ENCODE measurements around the gene SERPINB6. TPM values are rescaled to one million over a fixed set of nuclear protein-coding genes. Genes with fewer than 3 reads are reported as not detected.

Gene SERPINB6
- total and polyA plus RNA-seq, 9 of the 15 experiments (the other 6 are each of a cell fraction or from before 2014, with no cell fraction given), result 86.6 to 211 (median 143) TPM

GRCh38 chr6:2971420-2972218, at the start of gene SERPINB6 (continued):
- 0 out of 2 replicates have a peak, but pooled peaks have one; percentile 5 for TF ChIP-seq ZNF395 (CRISPR knock-in tag; IDR thresholded peaks at IDR 0.05)
- TF ChIP-seq CHCHD3 (CRISPR knock-in tag; IDR thresholded peaks at IDR 0.05), result 0 out of 2 replicates have a peak, but pooled peaks have one; percentile 48
- peak; percentile 72; the same call in 1 of the 2 replicates for TF ChIP-seq TFAP4 (CRISPR knock-in tag; IDR thresholded peaks at IDR 0.05; ENCODE audit: borderline replicate concordance)
- peak; percentile 55; the same call in 1 of the 2 replicates for TF ChIP-seq NBN (IDR thresholded peaks at IDR 0.05; ENCODE audit: low read depth)
- 0 out of 2 replicates have a peak, but pooled peaks have one; percentile 39 for TF ChIP-seq KLF1 (tag; IDR thresholded peaks at IDR 0.05)
- peak; percentile 46 for TF ChIP-seq KDM5B (IDR thresholded peaks at IDR 0.05; ENCODE audit: insufficient replicate concordance, low read depth, low read length)
- peak; percentile 72 for TF ChIP-seq ZBTB33 (CRISPR knock-in tag; IDR thresholded peaks at IDR 0.05)
- TF ChIP-seq ZNF583 (CRISPR knock-in tag; IDR thresholded peaks at IDR 0.05), result peak; percentile 61; the same call in 1 of the 2 replicates
- peak; percentile 61 for TF ChIP-seq BRD9 (IDR thresholded peaks at IDR 0.05; ENCODE audit: low read depth, partially characterized antibody)
- TF ChIP-seq NFXL1 (CRISPR knock-in tag; IDR thresholded peaks at IDR 0.05), result peak; percentile 69; the same call in 1 of the 2 replicates
- peak; percentile 73; the same call in 1 of the 2 replicates for TF ChIP-seq ZNF449 (CRISPR knock-in tag; IDR thresholded peaks at IDR 0.05)
- TF ChIP-seq SNRNP70 (optimal IDR thresholded peaks at IDR 0.05; ENCODE audit: low read depth, low read length), result no peak
- TF ChIP-seq RBM25 (IDR thresholded peaks at IDR 0.05; ENCODE audit: low read depth, low read length, severe bottlenecking), result no peak
- 0 out of 2 replicates have a peak, but pooled peaks have one; percentile 17 for TF ChIP-seq ZNF354B (CRISPR knock-in tag; IDR thresholded peaks at IDR 0.05)
- no peak for TF ChIP-seq HSF4 (CRISPR knock-in tag; IDR thresholded peaks at IDR 0.05; ENCODE audit: borderline replicate concordance)
- peak; percentile 73; the same call in 1 of the 2 replicates for TF ChIP-seq CBX1 (IDR thresholded peaks at IDR 0.05; ENCODE audit: low read depth)
- 0 out of 2 replicates have a peak, but pooled peaks have one; percentile 13 for TF ChIP-seq ZNF79 (CRISPR knock-in tag; IDR thresholded peaks at IDR 0.05; ENCODE audit: low read depth)
- 0 out of 2 replicates have a peak, but pooled peaks have one; percentile 7 for TF ChIP-seq JUND (IDR thresholded peaks at IDR 0.05; ENCODE audit: borderline replicate concordance, low read depth, low read length)
- no peak for TF ChIP-seq JUND (tag; IDR thresholded peaks at IDR 0.05; ENCODE audit: borderline replicate concordance, low read depth, low read length)
- TF ChIP-seq ZNF134 (CRISPR knock-in tag; conservative IDR thresholded peaks at IDR 0.05), result peak; percentile 52; the same call in 1 of the 2 replicates
- peak; percentile 60 for TF ChIP-seq ARID1B (IDR thresholded peaks at IDR 0.05)
- no peak for TF ChIP-seq ZFP1 (CRISPR knock-in tag; IDR thresholded peaks at IDR 0.05)

Data from K562 (cell line).